WTC11 (cell line): Measurements from ENCODE around the gene LRTM2.

Experiments
- FOXJ3 ChIP-seq: sonication (generic); formaldehyde crosslinking; IDR thresholded peaks from 2 replicates; pipeline ENCODE4 v1.9.0; 2021; ENCODE audit warnings: missing genetic modification reagents, mild to moderate bottlenecking, borderline replicate concordance
- TF ChIP-seq, protein P1 (sequence below): fragments of 200-600 bp; IDR thresholded peaks from 2 replicates; pipeline ENCODE4 v1.8.0; 2022; ENCODE audit warnings: antibody characterized with exemption
- TF ChIP-seq, protein P2 (sequence below): fragments of 250-450 bp; sonication (Bioruptor Pico); IDR thresholded peaks from 2 replicates; pipeline ENCODE4 v1.9.0; 2021; ENCODE audit warnings: moderate library complexity, mild to moderate bottlenecking, inconsistent platforms, borderline replicate concordance

DNA sequence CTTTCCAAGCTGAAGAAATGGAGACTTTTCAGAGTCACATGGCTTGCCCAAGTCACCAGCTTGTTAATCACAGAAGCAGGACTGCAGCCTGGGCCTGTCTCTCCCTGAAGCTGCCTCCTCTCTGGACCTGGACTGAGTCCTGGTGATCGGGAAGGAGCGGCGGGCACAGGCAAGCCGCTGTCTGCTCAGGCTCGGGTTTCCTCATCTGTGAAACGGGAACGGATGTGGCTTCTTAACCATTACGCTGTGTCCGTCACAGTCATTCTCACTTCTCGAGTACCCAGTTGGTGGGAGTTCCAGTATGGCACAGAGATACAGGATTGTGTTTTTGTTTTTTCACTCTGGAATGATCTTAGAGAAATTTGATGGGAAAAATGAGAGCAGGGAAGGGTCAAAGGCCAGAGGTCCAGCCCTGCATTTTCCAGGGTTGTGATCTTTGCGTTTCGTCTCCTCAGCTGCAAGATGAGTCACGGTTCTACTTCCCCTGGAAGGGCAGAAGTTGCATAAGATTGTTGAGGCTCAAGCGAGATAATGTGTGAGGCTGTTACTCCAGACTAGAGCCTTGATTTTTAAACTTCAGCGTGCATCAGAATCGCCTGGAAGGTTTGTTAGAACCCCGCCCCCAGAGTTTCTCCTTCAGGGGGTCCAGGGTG is 7.6 kb upstream of the LRTM2 start:
- TF ChIP-seq FOXJ3 (CRISPR knock-in tag) = no peak
- TF ChIP-seq, protein P1, sequence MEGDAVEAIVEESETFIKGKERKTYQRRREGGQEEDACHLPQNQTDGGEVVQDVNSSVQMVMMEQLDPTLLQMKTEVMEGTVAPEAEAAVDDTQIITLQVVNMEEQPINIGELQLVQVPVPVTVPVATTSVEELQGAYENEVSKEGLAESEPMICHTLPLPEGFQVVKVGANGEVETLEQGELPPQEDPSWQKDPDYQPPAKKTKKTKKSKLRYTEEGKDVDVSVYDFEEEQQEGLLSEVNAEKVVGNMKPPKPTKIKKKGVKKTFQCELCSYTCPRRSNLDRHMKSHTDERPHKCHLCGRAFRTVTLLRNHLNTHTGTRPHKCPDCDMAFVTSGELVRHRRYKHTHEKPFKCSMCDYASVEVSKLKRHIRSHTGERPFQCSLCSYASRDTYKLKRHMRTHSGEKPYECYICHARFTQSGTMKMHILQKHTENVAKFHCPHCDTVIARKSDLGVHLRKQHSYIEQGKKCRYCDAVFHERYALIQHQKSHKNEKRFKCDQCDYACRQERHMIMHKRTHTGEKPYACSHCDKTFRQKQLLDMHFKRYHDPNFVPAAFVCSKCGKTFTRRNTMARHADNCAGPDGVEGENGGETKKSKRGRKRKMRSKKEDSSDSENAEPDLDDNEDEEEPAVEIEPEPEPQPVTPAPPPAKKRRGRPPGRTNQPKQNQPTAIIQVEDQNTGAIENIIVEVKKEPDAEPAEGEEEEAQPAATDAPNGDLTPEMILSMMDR = no peak
- TF ChIP-seq, protein P2, sequence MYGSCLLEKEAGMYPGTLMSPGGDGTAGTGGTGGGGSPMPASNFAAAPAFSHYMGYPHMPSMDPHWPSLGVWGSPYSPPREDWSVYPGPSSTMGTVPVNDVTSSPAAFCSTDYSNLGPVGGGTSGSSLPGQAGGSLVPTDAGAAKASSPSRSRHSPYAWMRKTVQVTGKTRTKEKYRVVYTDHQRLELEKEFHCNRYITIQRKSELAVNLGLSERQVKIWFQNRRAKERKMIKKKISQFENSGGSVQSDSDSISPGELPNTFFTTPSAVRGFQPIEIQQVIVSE (CRISPR knock-in tag) = no peak
